ENCODE results near the gene XRCC5. TPM values are rescaled to one million over a fixed set of nuclear protein-coding genes. Genes with fewer than 3 reads are reported as not detected.
A peak's percentile ranks its signal among the peaks of the same experiment; 100 is the strongest.

XRCC5 gene
- total and polyA plus RNA-seq, 10 donors = 63.5 to 252 (median 179) TPM

- H3K4me1 ChIP-seq = peaks cover 0 to 21% (median under 1%) of the 10 kb centered on the region in 6 donors
- intact Hi-C loops (cut with DNase I; ENCODE audit: low total_unique reads) = no loop called here
- TF ChIP-seq, protein P1, sequence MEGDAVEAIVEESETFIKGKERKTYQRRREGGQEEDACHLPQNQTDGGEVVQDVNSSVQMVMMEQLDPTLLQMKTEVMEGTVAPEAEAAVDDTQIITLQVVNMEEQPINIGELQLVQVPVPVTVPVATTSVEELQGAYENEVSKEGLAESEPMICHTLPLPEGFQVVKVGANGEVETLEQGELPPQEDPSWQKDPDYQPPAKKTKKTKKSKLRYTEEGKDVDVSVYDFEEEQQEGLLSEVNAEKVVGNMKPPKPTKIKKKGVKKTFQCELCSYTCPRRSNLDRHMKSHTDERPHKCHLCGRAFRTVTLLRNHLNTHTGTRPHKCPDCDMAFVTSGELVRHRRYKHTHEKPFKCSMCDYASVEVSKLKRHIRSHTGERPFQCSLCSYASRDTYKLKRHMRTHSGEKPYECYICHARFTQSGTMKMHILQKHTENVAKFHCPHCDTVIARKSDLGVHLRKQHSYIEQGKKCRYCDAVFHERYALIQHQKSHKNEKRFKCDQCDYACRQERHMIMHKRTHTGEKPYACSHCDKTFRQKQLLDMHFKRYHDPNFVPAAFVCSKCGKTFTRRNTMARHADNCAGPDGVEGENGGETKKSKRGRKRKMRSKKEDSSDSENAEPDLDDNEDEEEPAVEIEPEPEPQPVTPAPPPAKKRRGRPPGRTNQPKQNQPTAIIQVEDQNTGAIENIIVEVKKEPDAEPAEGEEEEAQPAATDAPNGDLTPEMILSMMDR (IDR thresholded peaks at IDR 0.05 in 8 of 11, conservative IDR thresholded peaks at IDR 0.05 in 3 of 11) = peak in 2 of 11 experiments; percentile 12 to 17
- no peak for TF ChIP-seq POLR2A (IDR thresholded peaks at IDR 0.05)
- no peak for TF ChIP-seq POLR2AphosphoS5 (IDR thresholded peaks at IDR 0.05)
- peaks cover 0 to 35% (median 0%) of the 10 kb centered on the region in 6 donors for H3K36me3 ChIP-seq
- DNase-seq = no peak
- H3K27ac ChIP-seq = no peak overlapping the region
- WGBS, 5 donors = 37 to 48% (median 38%) methylated on average over 4 of the region's 4 CpGs
- H3K4me3 ChIP-seq = no peak overlapping the region
- H3K27me3 ChIP-seq (replicated peaks in 1 of 7) = no peaks in the 10 kb centered on the region
- no peaks in the 10 kb centered on the region for H3K9me3 ChIP-seq
These were observed 113.7 kb downstream of the XRCC5 start for GRCh38 chr2:216222650-216223352.

DNA sequence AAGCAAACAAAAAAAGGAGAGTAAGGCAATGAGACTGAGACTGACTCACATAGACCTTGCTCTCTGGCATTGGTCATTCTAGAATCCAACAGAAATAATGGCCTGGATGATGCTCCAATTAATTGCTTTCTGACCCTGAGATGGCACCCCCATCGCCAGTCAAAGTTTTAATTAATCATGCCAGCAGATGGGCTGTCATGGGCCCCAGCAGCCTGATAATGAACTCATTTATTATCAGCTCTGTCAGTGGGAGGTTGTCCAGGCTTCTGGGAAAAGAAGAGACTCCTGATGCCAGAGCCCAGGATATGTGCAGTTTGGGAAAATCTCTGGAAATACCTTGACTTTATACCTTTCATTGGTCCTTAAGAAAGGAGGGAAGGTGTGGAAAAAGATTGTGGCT lies 115.2 kb downstream of the XRCC5 start:
- intact Hi-C loops (cut with DNase I; ENCODE audit: low total_unique reads) = no loop called here
- TF ChIP-seq POLR2AphosphoS5 (IDR thresholded peaks at IDR 0.05) (no peak), POLR2A (IDR thresholded peaks at IDR 0.05) (no peak)
- TF ChIP-seq, protein P1 (IDR thresholded peaks at IDR 0.05 in 8 of 11, conservative IDR thresholded peaks at IDR 0.05 in 3 of 11) = no peak
- no peak overlapping the region for H3K4me3 ChIP-seq
- 80 to 94% (median 90%) methylated on average over 1 of the region's 1 CpG for WGBS, 5 donors
- no peak for DNase-seq
- no peaks in the 10 kb centered on the region for H3K27me3 ChIP-seq (replicated peaks in 1 of 7)
- peaks cover 0 to 19% (median 0%) of the 10 kb centered on the region in 6 donors for H3K36me3 ChIP-seq
- no peaks in the 10 kb centered on the region for H3K9me3 ChIP-seq
- peaks cover 0 to 16% (median 0%) of the 10 kb centered on the region in 6 donors for H3K4me1 ChIP-seq
- no peak overlapping the region for H3K27ac ChIP-seq

DNA sequence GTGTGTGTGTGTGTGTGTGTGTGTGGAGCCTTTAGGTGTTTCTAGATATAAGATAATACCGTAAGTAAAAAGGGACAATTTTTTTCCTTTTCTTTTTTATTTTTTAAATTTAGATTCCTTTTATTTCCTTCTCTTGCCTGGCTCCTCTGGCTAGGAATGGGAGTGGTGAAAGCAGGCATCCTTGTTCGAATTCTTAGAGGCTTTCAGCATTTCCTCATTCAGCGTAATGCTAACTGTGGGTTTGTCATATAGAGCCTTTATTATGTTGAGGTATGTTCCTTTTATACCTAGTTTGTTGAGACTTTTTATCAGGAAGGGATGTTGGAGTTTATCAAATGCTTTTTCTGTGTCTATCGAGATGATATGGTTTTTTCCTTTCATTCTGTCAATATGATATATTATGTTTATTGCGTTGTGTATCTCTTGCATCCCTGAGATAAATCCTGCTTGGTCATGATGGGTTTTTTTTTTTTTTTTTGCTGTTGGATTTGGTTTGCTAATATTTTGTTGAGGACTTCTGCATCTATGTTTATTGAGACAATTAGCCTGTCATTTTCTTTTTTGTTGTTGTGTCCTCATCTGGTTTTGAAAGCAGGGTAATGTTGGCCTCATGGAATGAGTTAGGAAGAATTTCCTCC lies 120.2 kb downstream of the XRCC5 start:
- no peak overlapping the region for H3K27ac ChIP-seq
- no peak overlapping the region for H3K4me3 ChIP-seq
- H3K4me1 ChIP-seq = no peaks in the 10 kb centered on the region
- TF ChIP-seq, protein P1 (IDR thresholded peaks at IDR 0.05 in 8 of 11, conservative IDR thresholded peaks at IDR 0.05 in 3 of 11) = no peak
- TF ChIP-seq POLR2A (IDR thresholded peaks at IDR 0.05) (no peak), POLR2AphosphoS5 (IDR thresholded peaks at IDR 0.05) (no peak)
- no peaks in the 10 kb centered on the region for H3K36me3 ChIP-seq
- WGBS, 5 donors = 85 to 91% (median 89%) methylated on average over 5 of the region's 5 CpGs
- DNase-seq = no peak
- intact Hi-C loops (cut with DNase I; ENCODE audit: low total_unique reads) = no loop called here
- peaks cover 7 to 36% (median 30%) of the 10 kb centered on the region in 8 donors for H3K9me3 ChIP-seq
- no peaks in the 10 kb centered on the region for H3K27me3 ChIP-seq (replicated peaks in 1 of 7)

DNA sequence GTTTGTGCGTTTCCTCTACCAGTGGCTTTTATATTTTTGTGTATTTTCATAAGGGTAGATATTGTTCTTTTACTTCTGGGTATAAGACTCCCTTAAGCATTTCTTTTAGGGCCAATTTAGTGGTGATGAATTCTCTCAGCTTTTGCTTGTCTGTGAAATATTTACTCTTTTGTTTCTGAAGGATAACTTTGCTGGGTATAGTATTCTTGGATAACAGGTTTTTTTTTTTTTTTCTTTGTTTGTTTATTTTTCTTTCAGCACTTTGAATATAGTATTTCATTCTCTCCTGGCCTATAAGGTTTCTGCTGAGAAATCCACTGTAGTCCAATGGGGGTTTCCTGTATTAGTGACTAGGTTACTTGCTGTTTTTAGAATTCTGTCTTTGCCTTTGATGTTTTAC lies 122.7 kb downstream of the XRCC5 start:
- no peak for DNase-seq
- H3K4me3 ChIP-seq = no peak overlapping the region
- H3K27me3 ChIP-seq (replicated peaks in 1 of 7) = no peaks in the 10 kb centered on the region
- TF ChIP-seq, protein P1 (IDR thresholded peaks at IDR 0.05 in 8 of 11, conservative IDR thresholded peaks at IDR 0.05 in 3 of 11) = no peak
- TF ChIP-seq POLR2A (IDR thresholded peaks at IDR 0.05) (no peak), POLR2AphosphoS5 (IDR thresholded peaks at IDR 0.05) (no peak)
- no peaks in the 10 kb centered on the region for H3K4me1 ChIP-seq
- peaks cover 7 to 36% (median 30%) of the 10 kb centered on the region in 8 donors for H3K9me3 ChIP-seq
- no peaks in the 10 kb centered on the region for H3K36me3 ChIP-seq
- intact Hi-C loops (cut with DNase I; ENCODE audit: low total_unique reads) = no loop called here
- WGBS, 5 donors = 0 to 79% (median 0%) methylated on average over 1 of the region's 1 CpG
- H3K27ac ChIP-seq = no peak overlapping the region
